ENCODE measurements around the gene MZF1. TPM values are rescaled to one million over a fixed set of nuclear protein-coding genes. Genes with fewer than 3 reads are reported as not detected.

MZF1 gene
- total and polyA plus RNA-seq, 10 of the 15 experiments (the other 5 are each of a cell fraction or from before 2014, with no cell fraction given): 0.38 to 14.7 (median 7.2) TPM

DNA sequence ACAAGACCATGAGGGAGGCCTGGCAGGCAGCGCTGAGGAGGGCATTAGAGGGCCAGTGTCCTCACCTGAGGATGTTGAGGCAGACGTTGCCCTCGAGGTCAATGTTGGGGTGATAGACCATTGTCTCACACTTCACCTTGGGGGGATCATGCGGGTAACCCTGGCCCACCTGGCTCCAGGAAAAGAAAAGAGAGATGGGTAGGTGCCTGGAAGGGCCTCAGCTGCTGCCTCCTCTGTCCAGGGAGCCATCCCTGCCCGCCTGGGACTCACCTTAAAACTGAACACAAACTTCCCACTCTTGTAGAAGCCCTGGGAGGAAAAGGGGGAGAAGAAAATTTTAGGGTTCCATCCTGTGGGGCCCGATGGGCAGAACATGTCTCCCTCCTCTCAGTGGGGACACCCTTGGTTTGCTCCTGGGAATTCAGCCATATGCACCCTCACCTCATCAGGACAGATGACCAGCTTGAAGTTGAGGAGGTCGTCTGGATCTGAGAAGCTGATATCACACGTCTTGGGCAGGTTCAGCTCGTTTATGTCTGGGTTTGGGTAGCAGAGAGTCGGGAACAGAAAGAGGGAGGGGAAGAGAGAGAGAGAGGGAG lies 16.4 kb downstream of the MZF1 start:
- ChIA-PET POLR2A (interaction anchor here (0.6 to 1.1 kb wide), 4 partner anchors 19 to 37 kb away, joined by 3 to 4 read pairs (median 3); partner anchors contain the start of gene ZBTB45), CTCF (interaction anchor here (0.7 to 1.6 kb wide), 3 partner anchors 19 to 37 kb away, joined by 3 to 4 read pairs (median 4); partner anchors contain the start of gene ZBTB45), SMC1A (ENCODE audit: uncharacterized antibody, unreplicated experiment) (interaction anchor here (0.8 to 1.2 kb wide), 2 partner anchors 19 to 35 kb away, joined by 3 to 5 read pairs; no protein-coding TSS in a partner anchor), RAD21 (ENCODE audit: unreplicated experiment) (no interaction called here)
- H3K4me1 ChIP-seq (ENCODE audit: control insufficient read depth, insufficient read depth, low read length): peaks cover 35% of the 10 kb centered on the region
- DNase-seq (ENCODE audit: low read depth, low spot score) (no peak), FAIRE-seq (no peak), ATAC-seq (no peak)
- no peak overlapping the region for H2AFZ ChIP-seq (ENCODE audit: control insufficient read depth, low read depth, low read length)
- no peaks in the 10 kb centered on the region for H4K20me1 ChIP-seq (ENCODE audit: control insufficient read depth, insufficient read depth)
- peak overlapping the region; percentile 96 for H3K4me2 ChIP-seq (ENCODE audit: control insufficient read depth, insufficient read depth)
- 42% methylated on average over 10 of the region's 10 CpGs for WGBS (ENCODE audit: insufficient coverage, insufficient replicate concordance, low lambda C conversion rate, missing lambda C conversion rate)
- peak overlapping the region; percentile 99 for H3K4me3 ChIP-seq
- in situ Hi-C loops (cut with MboI): no loop called here
- peak overlapping the region; percentile 86 for H3K27ac ChIP-seq (ENCODE audit: control insufficient read depth, insufficient read depth)
- intact Hi-C loops (cut with micrococcal nuclease; ENCODE audit: unreplicated experiment): no loop called here
- BruUV-seq (replicated peaks): no TSS peak
- no peaks in the 10 kb centered on the region for H3K27me3 ChIP-seq (replicated peaks in 1 of 2; ENCODE audit: control insufficient read depth in 2 of 2, insufficient read depth in 2 of 2, low read length in 1 of 2)
- peaks cover 45% of the 10 kb centered on the region for H3K79me2 ChIP-seq (ENCODE audit: control insufficient read depth, insufficient read depth, low read length)
- peaks cover 5 to 13% of the 10 kb centered on the region in 2 experiments; a peak in 3 of 4 replicates for H3K36me3 ChIP-seq (ENCODE audit: control insufficient read depth in 2 of 2, insufficient read depth in 2 of 2, low read length in 1 of 2)
- H3K9ac ChIP-seq (ENCODE audit: control insufficient read depth, insufficient read depth, low read length): peak overlapping the region; percentile 97
- H3K9me3 ChIP-seq (replicated peaks; ENCODE audit: control insufficient read depth, insufficient read depth, low read length): no peaks in the 10 kb centered on the region
- TF ChIP-seq NFXL1 (IDR thresholded peaks at IDR 0.05; ENCODE audit: borderline replicate concordance) (no peak), ZNF207 (IDR thresholded peaks at IDR 0.05; ENCODE audit: borderline replicate concordance) (no peak), ASH2L (IDR thresholded peaks at IDR 0.05; ENCODE audit: borderline replicate concordance, low read depth) (no peak), SPI1 (IDR thresholded peaks at IDR 0.05; ENCODE audit: borderline replicate concordance, insufficient read depth, low read depth, low read length) (no peak), PML (IDR thresholded peaks at IDR 0.05; ENCODE audit: low read length) (no peak), PAX5 (IDR thresholded peaks at IDR 0.05; ENCODE audit: borderline replicate concordance, low read depth, low read length) (no peak), ZNF592 (IDR thresholded peaks at IDR 0.05) (no peak), ZNF622 (IDR thresholded peaks at IDR 0.05) (no peak), MXI1 (IDR thresholded peaks at IDR 0.05; ENCODE audit: low read depth, low read length) (no peak), MYB (IDR thresholded peaks at IDR 0.05; ENCODE audit: borderline replicate concordance, low read depth, low read length) (no peak), SRF (IDR thresholded peaks at IDR 0.05; ENCODE audit: low read depth in 2 of 2, low read length in 2 of 2) (no peak), CTCF (IDR thresholded peaks at IDR 0.05 in 2 of 3, conservative IDR thresholded peaks at IDR 0.05 in 1 of 3; ENCODE audit: control insufficient read depth in 2 of 3, extremely low read depth in 1 of 3, insufficient read depth in 1 of 3, low read depth in 3 of 3, low read length in 3 of 3) (no peak)
- TF ChIP-seq, protein P1, sequence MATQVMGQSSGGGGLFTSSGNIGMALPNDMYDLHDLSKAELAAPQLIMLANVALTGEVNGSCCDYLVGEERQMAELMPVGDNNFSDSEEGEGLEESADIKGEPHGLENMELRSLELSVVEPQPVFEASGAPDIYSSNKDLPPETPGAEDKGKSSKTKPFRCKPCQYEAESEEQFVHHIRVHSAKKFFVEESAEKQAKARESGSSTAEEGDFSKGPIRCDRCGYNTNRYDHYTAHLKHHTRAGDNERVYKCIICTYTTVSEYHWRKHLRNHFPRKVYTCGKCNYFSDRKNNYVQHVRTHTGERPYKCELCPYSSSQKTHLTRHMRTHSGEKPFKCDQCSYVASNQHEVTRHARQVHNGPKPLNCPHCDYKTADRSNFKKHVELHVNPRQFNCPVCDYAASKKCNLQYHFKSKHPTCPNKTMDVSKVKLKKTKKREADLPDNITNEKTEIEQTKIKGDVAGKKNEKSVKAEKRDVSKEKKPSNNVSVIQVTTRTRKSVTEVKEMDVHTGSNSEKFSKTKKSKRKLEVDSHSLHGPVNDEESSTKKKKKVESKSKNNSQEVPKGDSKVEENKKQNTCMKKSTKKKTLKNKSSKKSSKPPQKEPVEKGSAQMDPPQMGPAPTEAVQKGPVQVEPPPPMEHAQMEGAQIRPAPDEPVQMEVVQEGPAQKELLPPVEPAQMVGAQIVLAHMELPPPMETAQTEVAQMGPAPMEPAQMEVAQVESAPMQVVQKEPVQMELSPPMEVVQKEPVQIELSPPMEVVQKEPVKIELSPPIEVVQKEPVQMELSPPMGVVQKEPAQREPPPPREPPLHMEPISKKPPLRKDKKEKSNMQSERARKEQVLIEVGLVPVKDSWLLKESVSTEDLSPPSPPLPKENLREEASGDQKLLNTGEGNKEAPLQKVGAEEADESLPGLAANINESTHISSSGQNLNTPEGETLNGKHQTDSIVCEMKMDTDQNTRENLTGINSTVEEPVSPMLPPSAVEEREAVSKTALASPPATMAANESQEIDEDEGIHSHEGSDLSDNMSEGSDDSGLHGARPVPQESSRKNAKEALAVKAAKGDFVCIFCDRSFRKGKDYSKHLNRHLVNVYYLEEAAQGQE (IDR thresholded peaks at IDR 0.05; ENCODE audit: low read depth, low read length): no peak
